GM21447 (cell line): ENCODE measurements around the gene VAMP4.

Source experiments
- ATAC-seq: cut with Tn5 transposase; IDR thresholded peaks from one replicate; pipeline ENCODE4 v1.9.1; 2021; ENCODE audit not compliant: unreplicated experiment

VAMP4 gene, protein sequence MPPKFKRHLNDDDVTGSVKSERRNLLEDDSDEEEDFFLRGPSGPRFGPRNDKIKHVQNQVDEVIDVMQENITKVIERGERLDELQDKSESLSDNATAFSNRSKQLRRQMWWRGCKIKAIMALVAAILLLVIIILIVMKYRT

DNA sequence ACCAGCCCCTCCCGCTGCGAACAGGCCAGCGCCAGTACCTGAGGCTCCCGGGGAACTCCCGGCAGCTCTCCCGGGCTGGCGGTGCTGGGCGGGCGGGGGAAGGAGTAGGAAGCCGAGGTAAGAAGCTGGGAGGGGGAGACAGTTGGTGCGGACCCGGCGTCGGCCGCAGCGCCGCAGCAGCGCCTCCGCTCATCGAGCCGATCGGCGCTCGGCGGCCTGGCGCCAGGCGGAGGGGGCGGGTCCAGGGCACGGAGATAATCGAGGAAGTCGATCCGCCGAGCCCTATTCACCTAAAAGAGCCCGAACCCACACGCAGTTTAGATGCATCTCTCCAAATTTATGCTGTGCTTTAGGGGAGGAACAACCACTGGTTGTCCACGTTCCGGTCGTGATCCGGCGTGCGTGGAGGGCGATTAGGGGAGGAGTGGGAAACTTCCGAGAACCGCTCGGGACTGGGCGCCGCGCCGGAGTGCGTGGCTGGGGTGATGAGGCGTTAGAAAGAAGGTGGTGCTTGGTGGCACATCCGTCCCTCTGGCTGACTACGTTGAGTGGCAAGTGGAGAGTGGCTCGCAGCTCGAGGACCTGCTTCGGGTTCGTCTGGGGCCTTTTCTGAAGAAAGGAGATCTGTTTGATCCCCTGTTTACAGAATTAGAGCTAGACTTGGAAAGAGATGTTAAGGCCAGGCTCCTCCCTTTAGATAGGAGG lies at the start of gene VAMP4:
Gene VAMP4, minus strand, starts transcription at position 194 of the 705 bp plus-strand sequence. CDS start 3,651 bp downstream, outside the sequence.
- peak; percentile 89 for ATAC-seq

DNA sequence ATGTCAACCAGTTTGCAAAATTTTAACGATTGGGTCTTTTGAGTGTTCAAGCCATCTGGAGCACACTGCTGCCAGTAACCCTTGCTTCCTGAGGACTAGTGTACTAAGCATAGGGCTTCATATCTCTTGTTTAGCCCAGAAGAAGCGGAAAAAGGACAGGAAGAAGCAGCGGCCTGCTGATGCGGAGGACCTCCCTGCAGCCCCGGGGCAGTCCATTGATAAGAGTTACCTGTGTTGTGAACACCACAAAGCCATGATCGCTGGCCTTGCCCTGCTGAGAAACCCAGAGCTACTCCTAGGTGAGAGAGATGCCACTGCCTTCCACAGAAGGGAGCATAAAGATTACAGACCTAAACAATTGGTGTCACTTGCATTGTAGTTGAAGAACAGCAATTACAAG lies 48.5 kb upstream of the VAMP4 start:
- no peak for ATAC-seq

GRCh38 chr1:171788696-171789095 lies 46.8 kb upstream of the VAMP4 start:
- ATAC-seq = no peak

DNA sequence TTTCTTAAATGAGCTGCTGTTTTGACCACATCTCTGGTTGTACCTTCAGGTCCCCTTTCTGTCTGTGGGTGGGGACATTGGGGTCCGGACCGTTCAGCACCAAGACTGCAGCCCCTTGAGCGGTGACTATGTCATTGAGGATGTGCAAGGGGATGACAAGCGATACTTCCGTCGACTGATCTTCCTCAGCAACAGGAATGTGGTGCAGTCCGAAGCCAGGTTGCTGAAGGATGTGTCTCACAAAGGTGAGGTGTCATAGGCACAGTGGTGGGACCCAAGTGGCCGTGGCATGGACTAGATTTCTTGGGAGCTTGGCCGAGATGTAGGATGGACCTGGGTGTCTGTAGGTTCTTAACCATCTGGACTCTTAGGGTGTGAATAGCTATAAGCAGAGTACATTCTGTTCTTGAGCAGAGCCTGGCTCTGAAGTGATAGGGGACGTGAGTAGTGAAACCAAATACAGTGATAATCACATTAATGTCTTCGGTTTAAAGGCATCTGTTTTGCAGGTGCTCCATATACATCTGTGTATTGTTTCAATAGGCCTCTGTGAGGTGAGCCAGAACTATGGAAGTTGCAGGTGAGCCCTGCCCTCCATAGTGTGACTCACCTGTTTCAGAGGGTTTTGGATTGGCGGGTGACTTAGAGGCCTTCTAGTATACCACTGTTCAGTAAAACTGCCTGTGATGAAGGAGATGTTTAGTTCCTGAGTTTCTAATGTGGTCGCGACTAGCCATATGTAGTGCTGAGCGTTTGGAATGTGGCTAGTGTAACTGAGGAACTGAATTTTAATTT lies 46.0 kb upstream of the VAMP4 start:
- no peak for ATAC-seq

DNA sequence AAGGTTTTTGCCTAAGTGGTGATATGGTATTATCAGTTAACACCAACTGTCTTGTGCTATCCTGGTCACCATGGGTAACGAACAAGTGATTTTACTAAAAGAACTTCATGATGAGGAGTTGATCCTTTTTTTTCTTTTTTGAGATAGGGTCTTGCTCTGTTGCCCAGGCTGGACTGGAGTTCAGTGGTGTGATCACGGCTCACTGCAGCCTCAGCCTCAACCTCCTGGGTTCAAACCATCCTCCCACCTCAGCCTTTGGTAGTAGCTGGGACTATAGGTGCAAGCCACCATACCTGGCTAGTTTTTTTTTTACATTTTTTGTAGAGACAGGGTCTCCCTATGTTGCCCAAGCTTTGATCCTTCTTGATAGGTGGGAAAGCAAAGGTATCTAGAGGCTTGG lies 44.7 kb upstream of the VAMP4 start:
- ATAC-seq = no peak

DNA sequence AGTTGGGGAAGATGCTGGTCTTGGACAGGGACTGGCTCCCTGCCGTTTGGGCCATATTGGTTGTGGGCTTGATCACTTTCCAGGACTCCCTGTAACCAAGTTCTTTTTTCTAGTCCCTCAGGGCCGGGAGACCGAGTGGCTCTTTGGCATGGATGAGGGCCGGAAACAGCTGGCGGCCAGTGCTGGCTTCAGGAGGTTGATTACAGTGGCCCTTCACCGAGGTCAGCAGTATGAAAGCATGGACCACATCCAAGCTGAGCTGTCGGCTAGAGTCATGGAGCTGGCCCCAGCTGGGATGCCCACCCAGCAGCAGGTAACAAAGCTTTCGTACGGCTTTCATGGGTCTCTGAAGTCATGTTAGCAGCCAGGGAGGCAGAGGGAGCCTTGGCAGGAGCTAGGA lies 43.9 kb upstream of the VAMP4 start:
- no peak for ATAC-seq

GRCh38 chr1:171784784-171785183 lies 42.9 kb upstream of the VAMP4 start:
- ATAC-seq = no peak

DNA sequence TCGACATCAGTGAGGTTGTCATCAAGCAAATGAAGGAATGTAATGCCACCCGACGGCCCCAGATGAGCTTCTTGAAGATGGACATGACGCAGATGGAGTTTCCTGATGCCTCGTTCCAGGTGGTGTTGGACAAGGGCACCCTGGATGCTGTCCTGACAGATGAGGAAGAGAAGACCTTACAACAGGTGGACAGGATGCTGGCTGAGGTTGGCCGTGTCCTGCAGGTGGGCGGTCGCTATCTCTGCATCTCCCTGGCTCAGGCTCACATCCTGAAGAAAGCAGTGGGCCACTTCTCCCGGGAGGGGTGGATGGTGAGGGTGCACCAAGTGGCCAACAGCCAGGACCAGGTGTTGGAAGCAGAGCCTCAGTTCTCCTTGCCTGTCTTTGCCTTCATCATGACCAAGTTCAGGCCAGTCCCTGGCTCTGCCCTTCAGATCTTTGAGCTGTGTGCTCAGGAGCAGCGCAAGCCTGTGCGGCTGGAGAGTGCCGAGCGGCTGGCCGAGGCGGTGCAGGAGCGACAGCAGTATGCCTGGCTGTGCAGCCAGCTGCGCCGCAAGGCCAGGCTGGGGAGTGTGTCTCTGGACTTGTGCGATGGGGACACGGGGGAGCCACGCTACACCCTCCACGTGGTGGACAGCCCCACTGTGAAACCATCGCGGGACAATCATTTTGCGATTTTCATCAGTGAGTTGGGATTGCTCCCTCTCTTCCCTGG lies 42.1 kb upstream of the VAMP4 start:
- no peak for ATAC-seq

GRCh38 chr1:171781176-171781875 lies 39.5 kb upstream of the VAMP4 start, which contains the start of gene METTL13:
Gene METTL13 (plus strand): TSS chr1:171781660. CDS start chr1:171781968, 308 bp downstream.
- peak; percentile 97 for ATAC-seq

GRCh38 chr1:171780583-171781175 lies 38.8 kb upstream of the VAMP4 start:
- no peak for ATAC-seq

DNA sequence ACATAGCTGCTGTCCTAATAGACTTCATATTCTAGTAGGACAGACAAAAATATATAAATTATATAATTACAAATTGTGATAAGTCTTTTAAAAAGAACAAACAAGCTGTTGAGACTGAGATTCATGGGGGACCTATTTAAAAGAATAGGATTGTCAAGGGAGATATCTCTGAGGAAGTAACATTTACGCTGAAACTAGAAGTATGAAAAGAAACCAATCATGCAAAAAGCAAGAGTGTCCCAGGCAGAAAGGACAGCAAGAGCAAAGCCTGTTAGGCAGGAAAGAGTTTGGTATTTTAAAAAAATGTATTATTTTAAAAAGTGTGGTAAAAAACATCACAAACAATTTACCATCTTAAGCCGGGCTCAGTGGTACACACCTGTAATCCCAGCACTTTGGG lies 30.4 kb upstream of the VAMP4 start:
- ATAC-seq = no peak

DNA sequence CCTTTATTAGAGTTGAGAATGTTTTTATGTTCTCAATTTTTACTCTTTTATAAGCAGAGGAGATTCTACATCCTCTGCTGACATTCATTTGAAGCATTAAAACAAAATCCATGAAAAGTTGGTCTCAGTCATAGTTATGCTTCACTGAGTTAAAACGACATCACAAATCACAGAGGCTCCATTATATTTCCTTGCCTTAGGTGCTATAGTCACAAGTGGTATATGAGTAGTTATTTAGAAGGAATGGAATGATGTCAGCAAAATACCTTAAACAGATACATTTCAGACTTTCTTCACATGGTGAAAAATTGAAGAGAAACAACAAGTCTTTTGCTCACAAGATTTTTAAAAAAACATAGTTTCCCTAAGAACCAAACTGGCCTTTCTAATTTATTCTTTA lies 27.9 kb upstream of the VAMP4 start:
- ATAC-seq = no peak

DNA sequence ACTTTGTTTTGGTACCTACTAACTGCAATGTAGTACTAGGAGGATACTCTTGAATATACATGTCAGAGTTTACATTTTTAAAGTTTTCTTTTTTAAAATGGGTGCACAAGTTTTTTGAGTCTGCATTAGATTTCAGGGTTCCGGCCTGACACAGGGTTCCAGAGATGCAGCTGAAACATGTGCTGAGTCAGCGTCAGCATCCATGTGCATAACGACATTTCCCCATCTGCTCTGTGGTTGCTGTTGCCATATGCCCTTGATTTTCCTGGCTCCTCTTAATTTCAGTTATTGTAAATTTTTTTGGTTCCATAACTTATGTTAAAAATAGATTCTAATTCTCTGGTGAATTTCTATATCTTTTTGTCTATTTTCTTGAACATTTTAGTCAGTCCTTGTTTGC lies 27.3 kb upstream of the VAMP4 start:
- no peak for ATAC-seq

DNA sequence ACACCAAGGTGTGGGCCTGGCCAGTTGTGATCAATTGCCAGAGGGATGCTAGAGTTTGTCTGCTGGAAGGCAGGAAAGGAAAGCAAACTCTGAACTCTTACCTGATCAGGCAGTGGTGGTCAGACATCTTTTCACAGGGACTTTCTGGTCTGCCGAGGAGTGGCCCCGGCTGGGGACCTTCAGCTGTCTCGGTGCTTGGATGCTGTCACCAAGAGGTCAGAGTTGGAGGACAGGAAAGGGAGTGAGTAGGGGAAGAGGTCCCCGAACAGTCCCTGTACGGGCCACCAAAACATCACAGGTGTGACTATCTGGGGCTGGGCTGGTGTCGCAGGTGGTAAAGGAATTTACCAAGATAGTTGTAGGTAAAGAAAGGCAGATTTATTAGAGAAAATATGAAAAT lies 21.9 kb upstream of the VAMP4 start:
- ATAC-seq = no peak

DNA sequence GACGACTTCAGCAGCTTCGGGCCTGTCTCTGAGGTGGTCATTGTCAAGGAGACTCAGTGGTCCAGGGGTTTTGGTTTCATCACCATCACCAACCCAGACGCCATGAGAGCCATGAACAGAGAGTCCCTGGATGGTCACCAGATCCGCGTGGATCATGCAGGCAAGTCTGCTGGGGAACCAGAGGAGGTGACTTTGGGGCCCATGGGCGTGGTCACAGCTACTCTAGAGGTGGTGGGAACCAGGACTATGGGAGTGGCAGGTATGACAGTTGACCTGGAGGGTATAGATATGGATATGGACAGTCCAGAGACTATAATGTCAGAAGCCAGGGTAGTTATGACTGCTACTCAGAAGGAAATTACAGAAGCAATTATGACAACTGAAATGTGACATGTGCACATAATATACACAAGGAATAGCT lies 20.3 kb upstream of the VAMP4 start:
- no peak for ATAC-seq

DNA sequence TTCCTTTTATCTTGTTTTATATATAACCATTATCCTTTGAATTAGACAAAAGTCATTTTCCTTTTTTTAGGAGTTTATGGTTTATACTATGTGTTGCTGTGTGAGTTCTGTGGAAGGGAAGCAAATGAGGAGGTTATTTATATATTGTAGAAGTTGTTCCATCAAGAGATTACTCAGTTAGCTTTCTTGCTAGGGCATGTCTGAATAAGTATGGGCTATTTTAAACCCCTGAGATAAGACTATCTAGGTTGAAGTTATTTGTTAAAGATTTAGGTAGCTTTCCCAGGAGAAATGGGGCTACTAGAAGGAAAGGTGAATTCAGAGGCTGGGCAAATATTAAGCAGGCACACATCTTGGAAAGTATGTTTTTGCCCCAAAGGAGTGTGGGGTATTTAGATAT lies 16.1 kb upstream of the VAMP4 start:
- ATAC-seq = no peak

- no peak for ATAC-seq
These were observed 15.0 kb upstream of the VAMP4 start for GRCh38 chr1:171756856-171757255.

DNA sequence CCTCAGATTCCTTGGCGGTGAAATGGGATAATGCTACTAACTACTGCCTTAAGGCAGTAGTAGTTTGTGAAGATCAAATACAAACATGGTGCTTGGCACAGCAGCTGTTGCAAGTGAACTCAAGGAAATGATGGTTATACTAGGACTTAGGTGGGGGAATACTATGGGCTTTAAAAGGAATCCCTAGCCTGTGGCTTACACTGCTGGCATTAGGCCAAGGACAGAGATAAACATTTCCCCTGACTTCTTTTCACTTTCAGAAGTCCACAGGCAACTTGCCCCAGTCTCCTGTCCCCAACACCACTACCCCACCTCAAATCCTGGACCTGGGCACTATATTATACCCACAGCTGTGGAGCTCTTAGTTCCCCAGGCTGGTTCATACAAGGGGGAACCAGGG lies 13.1 kb upstream of the VAMP4 start:
- ATAC-seq = no peak

DNA sequence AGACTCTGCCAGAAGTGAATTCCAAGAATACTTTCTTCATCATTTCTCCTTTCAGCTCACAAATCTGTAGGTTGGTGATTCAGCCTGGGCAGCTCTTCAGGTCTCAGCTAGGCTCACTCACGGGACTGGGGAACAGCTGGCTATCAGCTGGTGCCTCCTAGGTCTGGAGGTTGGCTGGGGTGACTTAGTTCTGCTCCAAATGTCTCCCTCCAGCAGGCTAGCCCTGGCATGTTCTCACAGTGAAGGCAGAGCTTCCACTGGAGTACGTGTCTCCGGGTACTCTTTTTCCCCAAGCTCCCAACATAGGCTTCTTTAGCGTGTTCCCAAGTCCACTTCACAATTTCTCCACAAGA lies 12.5 kb upstream of the VAMP4 start:
- no peak for ATAC-seq

GRCh38 chr1:171753685-171754352 lies 12.0 kb upstream of the VAMP4 start:
- no peak for ATAC-seq
